ENCODE data around the gene ZNF860.

Gene ZNF860

GRCh38 chr3:31980530-31981205 lies 882 bp upstream of the ZNF860 start:
- no peak for TF ChIP-seq POLR2AphosphoS5 (IDR thresholded peaks at IDR 0.05; ENCODE audit: low read depth, low read length)
- peak; percentile 9 for TF ChIP-seq FOXP2 (optimal IDR thresholded peaks at IDR 0.05; ENCODE audit: borderline replicate concordance, extremely low read depth, extremely low read length, insufficient read depth)

GRCh38 chr3:31984321-31984720 lies 2.8 kb downstream of the ZNF860 start:
- TF ChIP-seq POLR2AphosphoS5 (IDR thresholded peaks at IDR 0.05; ENCODE audit: low read depth, low read length) (no peak), SIN3A (IDR thresholded peaks at IDR 0.05; ENCODE audit: borderline replicate concordance, insufficient read depth, low read length) (no peak), TAF1 (IDR thresholded peaks at IDR 0.05; ENCODE audit: borderline replicate concordance, insufficient read depth, low read length) (no peak), REST (IDR thresholded peaks at IDR 0.05; ENCODE audit: insufficient read depth in 1 of 2, low read depth in 2 of 2, low read length in 2 of 2) (no peak), FOXP2 (optimal IDR thresholded peaks at IDR 0.05; ENCODE audit: borderline replicate concordance, extremely low read depth, extremely low read length, insufficient read depth) (no peak)

GRCh38 chr3:31985831-31986230 lies 4.3 kb downstream of the ZNF860 start:
- TF ChIP-seq TAF1 (IDR thresholded peaks at IDR 0.05; ENCODE audit: borderline replicate concordance, insufficient read depth, low read length): no peak
- no peak for TF ChIP-seq SIN3A (IDR thresholded peaks at IDR 0.05; ENCODE audit: borderline replicate concordance, insufficient read depth, low read length)
- no peak for TF ChIP-seq FOXP2 (optimal IDR thresholded peaks at IDR 0.05; ENCODE audit: borderline replicate concordance, extremely low read depth, extremely low read length, insufficient read depth)
- TF ChIP-seq REST (IDR thresholded peaks at IDR 0.05; ENCODE audit: insufficient read depth in 1 of 2, low read depth in 2 of 2, low read length in 2 of 2): no peak

- TF ChIP-seq REST (IDR thresholded peaks at IDR 0.05; ENCODE audit: insufficient read depth in 1 of 2, low read depth in 2 of 2, low read length in 2 of 2) (no peak), SIN3A (IDR thresholded peaks at IDR 0.05; ENCODE audit: borderline replicate concordance, insufficient read depth, low read length) (no peak), TAF1 (IDR thresholded peaks at IDR 0.05; ENCODE audit: borderline replicate concordance, insufficient read depth, low read length) (no peak), FOXP2 (optimal IDR thresholded peaks at IDR 0.05; ENCODE audit: borderline replicate concordance, extremely low read depth, extremely low read length, insufficient read depth) (no peak), POLR2AphosphoS5 (IDR thresholded peaks at IDR 0.05; ENCODE audit: low read depth, low read length) (no peak)
These were observed 6.7 kb downstream of the ZNF860 start for GRCh38 chr3:31988271-31988670.

- TF ChIP-seq REST (IDR thresholded peaks at IDR 0.05; ENCODE audit: insufficient read depth in 1 of 2, low read depth in 2 of 2, low read length in 2 of 2) (no peak), SIN3A (IDR thresholded peaks at IDR 0.05; ENCODE audit: borderline replicate concordance, insufficient read depth, low read length) (no peak), POLR2AphosphoS5 (IDR thresholded peaks at IDR 0.05; ENCODE audit: low read depth, low read length) (no peak), FOXP2 (optimal IDR thresholded peaks at IDR 0.05; ENCODE audit: borderline replicate concordance, extremely low read depth, extremely low read length, insufficient read depth) (no peak), TAF1 (IDR thresholded peaks at IDR 0.05; ENCODE audit: borderline replicate concordance, insufficient read depth, low read length) (no peak)
These were observed 12.3 kb downstream of the ZNF860 start for GRCh38 chr3:31993843-31994242.

Data from PFSK-1 (cell line).